Measurements from ENCODE around the gene SPATS2L.

The SPATS2L gene

GRCh38 chr2:200296118-200296517 is 10.4 kb upstream of the SPATS2L start:
- H3K4me3 ChIP-seq (ENCODE audit: low read length in 2 of 2), result no peak overlapping the region
- no peaks in the 10 kb centered on the region for H3K36me3 ChIP-seq (ENCODE audit: control insufficient read depth in 2 of 2, insufficient read depth in 2 of 2, low read length in 2 of 2)
- no peaks in the 10 kb centered on the region for H3K9me3 ChIP-seq (ENCODE audit: control insufficient read depth in 2 of 2, low read length in 2 of 2)
- H3K27me3 ChIP-seq (ENCODE audit: control insufficient read depth in 2 of 2, insufficient read depth in 2 of 2, low read length in 2 of 2), result no peaks in the 10 kb centered on the region
- no peak overlapping the region for H3K9ac ChIP-seq (ENCODE audit: low read depth in 1 of 2, low read length in 2 of 2)
- H3K4me1 ChIP-seq (ENCODE audit: control insufficient read depth in 2 of 2, insufficient read depth in 2 of 2, low read length in 2 of 2), result no peaks in the 10 kb centered on the region
- H3K27ac ChIP-seq (ENCODE audit: low read depth in 2 of 2, low read length in 2 of 2), result no peak overlapping the region

GRCh38 chr2:200297100-200297499 is 9.4 kb upstream of the SPATS2L start:
- no peaks in the 10 kb centered on the region for H3K4me1 ChIP-seq (ENCODE audit: control insufficient read depth in 2 of 2, insufficient read depth in 2 of 2, low read length in 2 of 2)
- no peaks in the 10 kb centered on the region for H3K9me3 ChIP-seq (ENCODE audit: control insufficient read depth in 2 of 2, low read length in 2 of 2)
- no peak overlapping the region for H3K4me3 ChIP-seq (ENCODE audit: low read length in 2 of 2)
- no peak overlapping the region for H3K27ac ChIP-seq (ENCODE audit: low read depth in 2 of 2, low read length in 2 of 2)
- H3K27me3 ChIP-seq (ENCODE audit: control insufficient read depth in 2 of 2, insufficient read depth in 2 of 2, low read length in 2 of 2), result no peaks in the 10 kb centered on the region
- no peaks in the 10 kb centered on the region for H3K36me3 ChIP-seq (ENCODE audit: control insufficient read depth in 2 of 2, insufficient read depth in 2 of 2, low read length in 2 of 2)
- no peak overlapping the region for H3K9ac ChIP-seq (ENCODE audit: low read depth in 1 of 2, low read length in 2 of 2)

- no peaks in the 10 kb centered on the region for H3K4me1 ChIP-seq (ENCODE audit: control insufficient read depth in 2 of 2, insufficient read depth in 2 of 2, low read length in 2 of 2)
- H3K27ac ChIP-seq (ENCODE audit: low read depth in 2 of 2, low read length in 2 of 2), result no peak overlapping the region
- no peaks in the 10 kb centered on the region for H3K27me3 ChIP-seq (ENCODE audit: control insufficient read depth in 2 of 2, insufficient read depth in 2 of 2, low read length in 2 of 2)
- no peaks in the 10 kb centered on the region for H3K9me3 ChIP-seq (ENCODE audit: control insufficient read depth in 2 of 2, low read length in 2 of 2)
- H3K4me3 ChIP-seq (ENCODE audit: low read length in 2 of 2), result no peak overlapping the region
- H3K9ac ChIP-seq (ENCODE audit: low read depth in 1 of 2, low read length in 2 of 2), result no peak overlapping the region
- H3K36me3 ChIP-seq (ENCODE audit: control insufficient read depth in 2 of 2, insufficient read depth in 2 of 2, low read length in 2 of 2), result no peaks in the 10 kb centered on the region
Observed at GRCh38 chr2:200297989-200298388, 8.5 kb upstream of the SPATS2L start.

GRCh38 chr2:200298816-200299215 is 7.7 kb upstream of the SPATS2L start:
- Histone ChIP-seq H3K27me3 (ENCODE audit: control insufficient read depth in 2 of 2, insufficient read depth in 2 of 2, low read length in 2 of 2) (no peaks in the 10 kb centered on the region), H3K9ac (ENCODE audit: low read depth in 1 of 2, low read length in 2 of 2) (no peak overlapping the region), H3K9me3 (ENCODE audit: control insufficient read depth in 2 of 2, low read length in 2 of 2) (no peaks in the 10 kb centered on the region), H3K27ac (ENCODE audit: low read depth in 2 of 2, low read length in 2 of 2) (no peak overlapping the region), H3K36me3 (ENCODE audit: control insufficient read depth in 2 of 2, insufficient read depth in 2 of 2, low read length in 2 of 2) (no peaks in the 10 kb centered on the region), H3K4me3 (ENCODE audit: low read length in 2 of 2) (no peak overlapping the region), H3K4me1 (ENCODE audit: control insufficient read depth in 2 of 2, insufficient read depth in 2 of 2, low read length in 2 of 2) (no peaks in the 10 kb centered on the region)

- Histone ChIP-seq H3K4me3 (ENCODE audit: low read length in 2 of 2) (no peak overlapping the region), H3K9me3 (ENCODE audit: control insufficient read depth in 2 of 2, low read length in 2 of 2) (no peaks in the 10 kb centered on the region), H3K36me3 (ENCODE audit: control insufficient read depth in 2 of 2, insufficient read depth in 2 of 2, low read length in 2 of 2) (no peaks in the 10 kb centered on the region), H3K4me1 (ENCODE audit: control insufficient read depth in 2 of 2, insufficient read depth in 2 of 2, low read length in 2 of 2) (peaks cover 0 to under 1% of the 10 kb centered on the region in 2 donors), H3K9ac (ENCODE audit: low read depth in 1 of 2, low read length in 2 of 2) (no peak overlapping the region), H3K27ac (ENCODE audit: low read depth in 2 of 2, low read length in 2 of 2) (no peak overlapping the region), H3K27me3 (ENCODE audit: control insufficient read depth in 2 of 2, insufficient read depth in 2 of 2, low read length in 2 of 2) (no peaks in the 10 kb centered on the region)
Observed at GRCh38 chr2:200300065-200300464, 6.4 kb upstream of the SPATS2L start.

GRCh38 chr2:200300638-200301314 is 5.7 kb upstream of the SPATS2L start:
- H3K27ac ChIP-seq (ENCODE audit: low read depth in 2 of 2, low read length in 2 of 2), result no peak overlapping the region
- no peaks in the 10 kb centered on the region for H3K36me3 ChIP-seq (ENCODE audit: control insufficient read depth in 2 of 2, insufficient read depth in 2 of 2, low read length in 2 of 2)
- H3K9ac ChIP-seq (ENCODE audit: low read depth in 1 of 2, low read length in 2 of 2), result no peak overlapping the region
- H3K4me3 ChIP-seq (ENCODE audit: low read length in 2 of 2), result no peak overlapping the region
- no peaks in the 10 kb centered on the region for H3K27me3 ChIP-seq (ENCODE audit: control insufficient read depth in 2 of 2, insufficient read depth in 2 of 2, low read length in 2 of 2)
- H3K9me3 ChIP-seq (ENCODE audit: control insufficient read depth in 2 of 2, low read length in 2 of 2), result no peaks in the 10 kb centered on the region
- H3K4me1 ChIP-seq (ENCODE audit: control insufficient read depth in 2 of 2, insufficient read depth in 2 of 2, low read length in 2 of 2), result peaks cover 3 to 4% of the 10 kb centered on the region in 2 donors

- Histone ChIP-seq H3K4me3 (ENCODE audit: low read length in 2 of 2) (no peak overlapping the region), H3K27me3 (ENCODE audit: control insufficient read depth in 2 of 2, insufficient read depth in 2 of 2, low read length in 2 of 2) (no peaks in the 10 kb centered on the region), H3K27ac (ENCODE audit: low read depth in 2 of 2, low read length in 2 of 2) (no peak overlapping the region), H3K4me1 (ENCODE audit: control insufficient read depth in 2 of 2, insufficient read depth in 2 of 2, low read length in 2 of 2) (peaks cover 3 to 4% of the 10 kb centered on the region in 2 donors), H3K36me3 (ENCODE audit: control insufficient read depth in 2 of 2, insufficient read depth in 2 of 2, low read length in 2 of 2) (no peaks in the 10 kb centered on the region), H3K9ac (ENCODE audit: low read depth in 1 of 2, low read length in 2 of 2) (no peak overlapping the region), H3K9me3 (ENCODE audit: control insufficient read depth in 2 of 2, low read length in 2 of 2) (no peaks in the 10 kb centered on the region)
Observed at GRCh38 chr2:200301953-200302858, 4.3 kb upstream of the SPATS2L start.

GRCh38 chr2:200302940-200303727 is 3.4 kb upstream of the SPATS2L start:
- Histone ChIP-seq H3K27ac (ENCODE audit: low read depth in 2 of 2, low read length in 2 of 2) (no peak overlapping the region), H3K9ac (ENCODE audit: low read depth in 1 of 2, low read length in 2 of 2) (no peak overlapping the region)

GRCh38 chr2:200305797-200306195 is 697 bp upstream of the SPATS2L start:
- Histone ChIP-seq H3K27ac (ENCODE audit: low read depth in 2 of 2, low read length in 2 of 2) (peak overlapping the region; percentile 89 to 90), H3K9me3 (ENCODE audit: control insufficient read depth in 2 of 2, low read length in 2 of 2) (no peaks in the 10 kb centered on the region), H3K36me3 (ENCODE audit: control insufficient read depth in 2 of 2, insufficient read depth in 2 of 2, low read length in 2 of 2) (no peaks in the 10 kb centered on the region), H3K27me3 (ENCODE audit: control insufficient read depth in 2 of 2, insufficient read depth in 2 of 2, low read length in 2 of 2) (no peaks in the 10 kb centered on the region), H3K4me3 (ENCODE audit: low read length in 2 of 2) (peak overlapping the region; percentile 73 to 81), H3K4me1 (ENCODE audit: control insufficient read depth in 2 of 2, insufficient read depth in 2 of 2, low read length in 2 of 2) (peaks cover 3 to 4% of the 10 kb centered on the region in 2 donors), H3K9ac (ENCODE audit: low read depth in 1 of 2, low read length in 2 of 2) (peak overlapping the region; percentile 78 to 91)

More at GRCh38 chr2:200302940-200303727, 3.4 kb upstream of the SPATS2L start:
- H3K4me3 ChIP-seq (ENCODE audit: low read length in 2 of 2), result no peak overlapping the region
- no peaks in the 10 kb centered on the region for H3K27me3 ChIP-seq (ENCODE audit: control insufficient read depth in 2 of 2, insufficient read depth in 2 of 2, low read length in 2 of 2)
- H3K4me1 ChIP-seq (ENCODE audit: control insufficient read depth in 2 of 2, insufficient read depth in 2 of 2, low read length in 2 of 2), result peaks cover 3 to 4% of the 10 kb centered on the region in 2 donors
- H3K36me3 ChIP-seq (ENCODE audit: control insufficient read depth in 2 of 2, insufficient read depth in 2 of 2, low read length in 2 of 2), result no peaks in the 10 kb centered on the region
- H3K9me3 ChIP-seq (ENCODE audit: control insufficient read depth in 2 of 2, low read length in 2 of 2), result no peaks in the 10 kb centered on the region
